Measurements from ENCODE around the gene VMP1.

GRCh38 chr17:59694344-59694743, 13.1 kb upstream of the VMP1 start:
- TF ChIP-seq CTCF (IDR thresholded peaks at IDR 0.05) (no peak), POLR2A (IDR thresholded peaks at IDR 0.05) (no peak)
